ENCODE results near the gene SLC43A1.
"Not testable (repeated sequence)": the region's sequence is repeated elsewhere in the genome, so short reads cannot be mapped to it uniquely, and the experiment has no call there.

The SLC43A1 gene

DNA sequence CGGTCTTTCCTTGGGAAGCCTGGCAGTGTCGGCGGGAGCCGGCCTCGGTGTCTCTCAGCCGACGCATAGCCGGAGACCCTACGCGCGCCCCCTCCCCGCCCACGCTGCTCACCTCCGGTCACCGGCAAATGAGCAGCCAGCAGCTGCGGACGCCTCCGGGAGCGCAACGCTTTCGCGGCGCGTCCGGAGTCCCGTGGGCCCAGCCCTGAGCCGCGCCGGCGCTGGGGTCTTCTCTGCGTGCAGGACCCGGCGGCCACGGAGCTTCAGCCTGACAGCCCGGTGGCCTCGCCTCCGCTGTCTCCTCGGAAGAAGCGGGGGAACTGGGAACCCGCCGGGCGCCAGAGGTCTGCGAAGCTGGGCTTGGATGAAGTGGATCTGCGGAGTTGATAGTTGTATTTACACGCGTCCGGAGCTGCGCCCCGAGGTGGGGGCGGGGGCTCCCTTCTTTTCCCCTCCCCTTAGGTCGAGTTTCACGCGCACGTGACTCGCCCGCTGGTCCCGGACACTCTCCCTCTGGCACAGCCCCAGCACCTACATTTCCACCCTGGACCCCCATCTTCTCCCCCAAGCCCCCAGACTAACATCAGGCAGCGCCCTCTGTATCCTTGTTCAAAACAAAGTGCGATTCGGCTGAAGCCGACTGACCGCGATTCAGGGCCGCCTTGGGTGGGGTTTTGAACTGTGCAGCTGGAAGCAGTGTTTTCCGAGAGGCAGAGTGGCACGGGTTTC lies at the start of gene SLC43A1:
TSS of gene SLC43A1 (minus strand) at position 371 of the 729 bp plus-strand sequence. CDS start 1,591 bp downstream, outside the sequence.
- DNase-seq, result peak; percentile 25

DNA sequence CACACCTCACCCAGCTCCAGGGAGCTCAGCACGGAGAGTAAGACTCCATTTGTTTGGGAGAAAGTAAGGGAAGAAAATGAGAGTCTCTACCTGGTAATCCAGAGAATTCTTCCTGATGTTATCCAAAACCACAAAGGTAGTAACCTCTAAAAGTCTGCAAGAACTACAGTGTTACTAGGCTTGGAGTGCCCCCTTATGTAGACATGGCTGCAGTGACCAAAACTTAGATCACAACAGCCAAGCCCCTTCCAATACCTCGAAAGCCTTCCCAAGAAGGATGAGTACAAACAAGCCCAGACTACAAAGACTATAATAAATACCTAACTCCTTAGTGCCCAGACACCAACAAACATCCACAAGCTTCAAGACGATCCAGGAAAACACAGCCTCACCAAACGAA lies 47.1 kb upstream of the SLC43A1 start:
- DNase-seq, result no peak

DNA sequence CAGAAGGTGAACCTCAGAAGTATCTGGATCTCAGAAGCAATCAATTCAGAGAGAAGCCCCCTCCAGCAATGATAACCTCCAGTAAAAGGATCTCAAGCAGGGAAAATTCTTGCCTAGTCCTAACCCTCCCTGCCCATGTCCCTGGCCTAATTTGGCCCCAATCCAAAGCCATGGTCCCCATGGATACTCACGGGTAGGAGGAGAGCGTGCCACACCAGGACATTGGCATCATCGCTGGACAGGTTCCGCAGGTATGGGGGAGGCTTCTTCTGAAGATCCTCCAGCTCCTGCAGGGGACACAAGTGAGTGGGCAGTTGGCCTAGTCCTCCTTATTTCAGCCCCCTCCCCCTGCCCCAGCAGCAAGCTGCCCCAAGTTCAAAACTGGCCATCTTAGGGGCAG lies 44.6 kb upstream of the SLC43A1 start:
- DNase-seq, result no peak

DNA sequence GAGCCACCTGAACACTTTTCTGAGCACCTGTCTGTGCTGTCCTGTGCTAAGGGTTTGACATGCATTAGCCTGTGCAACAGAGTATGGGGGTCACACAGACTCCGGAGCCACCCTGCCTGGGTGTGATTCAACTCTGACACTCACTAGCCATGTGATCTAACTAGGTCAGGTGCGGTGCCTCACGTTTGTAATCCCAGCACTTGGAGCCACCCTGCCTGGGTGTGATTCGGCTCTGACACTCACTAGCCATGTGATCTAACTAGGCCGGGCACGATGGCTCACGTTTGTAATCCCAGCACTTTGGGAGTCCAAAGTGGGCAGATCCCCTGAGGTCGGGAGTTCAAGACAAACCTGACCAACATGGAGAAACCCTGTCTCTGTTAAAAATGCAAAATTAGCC lies 40.5 kb upstream of the SLC43A1 start:
- DNase-seq, result no peak

DNA sequence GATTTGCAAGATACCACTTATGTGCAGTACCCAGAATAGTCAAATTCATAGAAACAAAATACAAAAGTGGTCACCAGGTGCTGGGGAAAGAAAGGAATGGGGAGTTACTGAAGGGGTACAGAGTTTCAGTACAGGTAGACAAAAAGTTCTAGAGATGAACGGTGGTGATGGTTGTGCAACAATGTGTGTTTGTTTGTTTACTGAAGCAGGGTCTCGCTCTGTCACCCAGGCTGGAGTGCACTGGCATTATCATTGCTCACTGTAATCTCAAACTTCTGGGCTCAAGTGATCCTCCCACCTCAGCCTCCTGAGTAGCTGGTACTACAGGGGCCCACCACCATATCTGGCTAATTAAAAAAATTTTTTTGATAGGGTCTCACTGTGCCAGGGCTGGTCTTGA lies 39.9 kb upstream of the SLC43A1 start:
- DNase-seq, result no peak

DNA sequence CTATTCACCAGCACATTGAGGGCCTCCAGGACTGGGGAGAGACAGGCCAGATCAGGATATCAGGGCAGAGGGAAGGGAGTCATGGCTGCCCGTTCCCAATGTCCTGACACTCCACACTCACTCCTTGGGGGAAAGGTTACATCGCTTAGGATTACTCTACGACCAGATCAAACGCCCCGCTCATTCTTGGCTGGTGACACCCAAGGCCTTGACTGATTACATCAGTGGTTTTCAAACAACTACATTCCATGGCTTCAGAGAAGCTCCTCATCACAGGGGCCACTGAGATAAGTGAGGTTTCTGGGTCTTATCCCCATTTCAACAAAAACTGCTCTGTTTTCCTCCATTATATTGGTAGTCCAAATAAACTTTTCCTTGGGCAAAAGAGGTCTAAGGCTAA lies 37.0 kb upstream of the SLC43A1 start:
- no peak for DNase-seq

DNA sequence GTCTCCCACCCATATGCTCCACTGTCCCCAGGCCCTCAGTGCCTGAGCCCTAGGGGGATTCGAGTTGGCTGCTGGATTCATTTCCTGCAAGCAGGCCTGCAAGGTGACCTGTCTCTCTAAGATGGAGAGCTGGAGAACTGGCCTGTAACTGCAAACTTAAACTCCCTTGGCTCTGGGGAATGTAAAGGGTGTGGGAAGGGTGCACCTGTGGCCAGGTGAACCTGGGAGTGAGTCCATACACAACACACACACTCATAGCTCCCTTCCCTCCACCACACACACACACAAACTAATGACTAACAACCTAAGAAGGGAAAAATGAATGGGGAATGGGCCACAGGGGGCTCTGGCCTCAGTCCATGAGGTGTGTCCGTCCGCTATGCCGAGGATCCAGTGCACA lies 36.4 kb upstream of the SLC43A1 start:
- DNase-seq, result no peak

DNA sequence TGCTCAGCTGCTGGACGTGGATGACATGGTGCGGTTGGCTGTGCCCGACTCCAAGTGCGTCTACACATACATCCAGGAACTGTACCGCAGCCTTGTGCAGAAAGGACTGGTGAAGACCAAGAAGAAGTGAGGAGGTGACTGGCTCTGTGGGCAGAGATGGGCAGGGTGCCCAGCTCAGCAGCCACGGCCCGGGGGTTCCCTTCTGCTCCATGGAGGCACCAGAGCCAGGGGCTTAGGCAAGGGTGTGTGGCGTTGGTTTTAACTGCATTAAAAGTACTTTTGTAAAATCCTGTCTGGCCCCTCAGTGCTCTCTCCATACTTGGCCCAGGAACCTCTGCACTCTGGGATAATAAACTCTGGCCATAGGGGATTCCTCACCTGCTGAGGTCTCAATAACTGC lies 34.5 kb upstream of the SLC43A1 start:
- no peak for DNase-seq

DNA sequence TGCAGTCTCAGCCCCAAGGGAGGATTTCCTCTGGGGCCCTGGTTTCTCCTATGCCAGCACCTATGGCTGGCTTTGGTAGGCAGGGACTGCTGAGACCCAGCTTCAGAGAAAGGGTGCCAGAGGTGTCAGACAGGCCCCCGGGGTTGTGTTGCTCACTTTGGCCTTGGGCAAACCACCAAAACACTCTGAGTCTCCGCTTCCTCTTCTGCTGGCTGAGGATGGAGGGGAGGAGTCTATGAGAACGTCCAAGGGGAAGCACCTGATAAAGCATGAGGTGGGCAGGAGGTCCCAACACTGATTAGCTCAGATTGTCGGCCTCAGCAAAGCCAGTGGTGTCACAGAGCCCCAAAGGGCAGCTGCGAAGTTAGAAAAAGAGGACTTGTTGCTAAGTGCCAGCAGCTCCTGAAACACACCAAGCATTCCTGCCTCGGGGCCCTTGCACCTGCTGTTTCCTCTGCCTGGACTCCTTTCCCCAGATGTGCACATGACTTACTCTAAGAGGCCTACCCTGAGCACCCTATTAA lies 32.4 kb upstream of the SLC43A1 start:
- DNase-seq, result no peak

DNA sequence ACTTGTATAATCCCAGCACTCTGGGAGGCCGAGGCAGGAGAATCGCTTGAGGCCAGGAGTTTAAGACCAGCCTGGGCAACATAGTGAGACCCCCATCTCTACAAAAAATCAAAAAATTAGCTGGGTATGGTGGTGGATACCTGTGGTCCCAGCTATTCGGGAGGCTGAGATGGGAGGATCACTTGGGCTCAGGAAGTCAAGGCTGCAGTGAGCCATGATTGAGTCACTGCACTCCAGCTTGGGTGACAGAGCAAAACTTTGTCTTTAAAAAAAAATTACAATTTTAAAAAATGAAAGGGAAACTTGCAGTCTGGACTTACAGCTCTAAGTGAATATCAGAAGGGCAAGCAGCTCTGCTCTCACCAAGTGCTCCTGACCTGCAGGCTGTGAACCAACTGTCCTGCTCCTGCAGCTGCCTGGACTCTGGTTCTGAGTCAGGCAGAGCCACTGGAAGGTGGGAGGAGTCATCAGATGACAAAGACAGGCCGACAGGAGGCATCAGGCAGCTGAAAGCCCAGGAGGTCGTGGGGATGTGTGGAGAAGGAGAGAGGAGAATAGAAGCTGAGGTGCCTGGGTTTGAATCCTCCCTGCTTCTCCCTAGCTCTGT lies 31.5 kb upstream of the SLC43A1 start:
- DNase-seq, result no peak

DNA sequence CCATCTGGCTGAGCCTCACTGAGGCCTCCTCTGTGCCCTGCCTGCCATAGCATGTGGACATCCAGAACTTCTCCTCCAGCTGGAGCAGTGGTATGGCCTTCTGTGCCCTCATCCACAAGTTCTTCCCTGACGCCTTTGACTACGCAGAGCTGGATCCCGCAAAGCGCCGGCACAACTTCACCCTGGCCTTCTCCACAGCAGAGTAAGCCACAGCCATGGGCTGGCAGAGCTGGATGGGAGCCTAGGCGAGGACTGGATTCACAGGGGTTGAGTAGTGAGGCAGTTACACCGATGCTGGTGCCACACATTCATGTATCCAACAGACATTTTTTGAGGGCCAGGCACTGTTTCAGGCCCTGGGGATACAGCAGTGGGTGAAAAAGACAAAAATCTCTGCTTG lies 30.9 kb upstream of the SLC43A1 start:
- DNase-seq, result no peak

DNA sequence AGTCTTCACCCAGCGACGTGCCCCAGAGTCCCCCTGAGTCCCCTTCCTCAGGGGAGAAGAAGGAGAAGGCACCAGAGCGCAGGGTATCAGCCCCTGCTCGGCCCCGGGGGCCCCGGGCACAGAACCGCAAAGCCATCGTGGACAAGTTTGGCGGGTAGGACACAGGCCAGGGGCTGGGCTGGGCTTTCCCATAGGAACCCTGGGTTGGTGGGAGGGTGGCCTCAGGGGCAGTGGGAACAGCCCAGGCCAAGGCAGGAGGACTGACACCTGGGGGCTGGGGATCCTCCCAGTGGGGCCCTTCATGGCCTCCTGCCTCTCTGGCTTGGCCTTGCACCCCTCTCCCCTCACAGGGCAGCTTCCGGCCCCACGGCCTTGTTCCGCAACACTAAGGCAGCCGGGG lies 30.4 kb upstream of the SLC43A1 start:
- no peak for DNase-seq

DNA sequence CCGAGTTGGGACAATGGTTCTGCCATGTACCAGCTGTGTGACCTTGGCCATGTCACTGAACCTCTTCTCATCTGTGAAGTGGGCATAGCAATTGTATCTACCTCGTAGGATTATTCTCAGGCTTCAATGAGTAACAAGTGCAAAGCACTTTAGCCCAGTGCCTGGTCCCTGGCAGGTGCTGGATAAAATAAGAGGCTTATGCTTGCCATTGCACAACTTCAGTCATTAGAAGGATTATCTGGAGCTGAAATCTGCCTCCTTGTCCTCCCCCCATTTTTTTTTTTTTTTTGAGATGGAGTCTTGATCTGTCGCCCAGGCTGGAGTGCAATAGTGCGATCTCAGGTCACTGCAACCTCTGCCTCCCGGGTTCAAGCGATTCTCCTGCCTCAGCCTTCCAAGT lies 29.1 kb upstream of the SLC43A1 start:
- DNase-seq, result no peak

DNA sequence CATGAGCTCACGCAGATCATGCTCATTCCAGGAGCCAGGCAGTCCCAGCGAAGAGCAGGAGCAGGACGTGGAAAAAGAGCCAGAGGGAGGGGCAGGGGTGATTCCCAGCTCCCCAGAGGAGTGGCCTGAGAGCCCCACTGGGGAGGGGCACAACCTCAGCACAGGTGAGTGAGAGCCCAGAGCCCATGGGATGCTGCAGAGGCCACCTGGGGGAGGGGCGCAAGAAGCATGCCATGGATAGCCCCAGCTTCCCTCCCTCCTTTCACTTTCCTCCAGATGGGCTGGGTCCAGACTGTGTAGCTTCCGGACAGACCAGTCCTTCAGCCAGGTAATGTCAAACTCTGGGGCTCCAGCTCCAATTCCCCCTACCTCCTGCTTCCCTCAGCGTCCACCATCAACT lies 28.1 kb upstream of the SLC43A1 start:
- no peak for DNase-seq

DNA sequence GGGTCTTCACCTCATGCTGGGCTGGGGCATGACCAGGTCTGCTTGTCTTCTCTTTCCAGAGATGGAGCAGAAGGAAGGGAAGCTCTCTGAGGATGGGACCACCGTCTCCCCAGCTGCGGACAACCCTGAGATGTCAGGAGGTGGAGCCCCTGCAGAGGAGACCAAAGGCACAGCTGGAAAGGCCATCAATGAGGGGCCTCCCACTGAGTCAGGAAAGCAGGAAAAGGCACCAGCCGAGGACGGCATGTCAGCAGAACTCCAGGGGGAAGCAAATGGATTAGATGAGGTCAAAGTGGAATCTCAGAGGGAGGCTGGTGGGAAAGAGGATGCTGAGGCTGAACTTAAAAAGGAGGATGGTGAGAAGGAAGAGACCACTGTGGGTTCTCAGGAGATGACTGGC lies 27.1 kb upstream of the SLC43A1 start:
- no peak for DNase-seq

DNA sequence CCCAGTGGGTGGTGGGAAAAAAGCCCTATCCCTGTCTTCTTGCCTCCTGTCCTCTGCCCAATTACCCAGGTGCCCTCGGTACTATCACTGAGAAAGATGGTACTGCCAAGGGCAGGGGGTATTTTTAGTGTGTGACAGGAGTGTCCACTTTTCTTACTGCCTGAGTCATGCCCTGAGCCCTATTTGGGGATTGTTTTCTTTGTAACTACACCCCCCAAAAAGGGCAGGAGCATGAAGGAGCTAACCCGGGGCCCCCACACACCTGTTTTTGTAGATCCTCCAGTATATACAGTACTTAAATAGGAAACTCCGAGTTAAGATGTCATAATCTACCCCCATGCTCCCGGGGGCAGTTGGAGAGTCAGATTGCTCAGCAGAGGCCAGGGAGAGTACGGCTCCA lies 25.7 kb upstream of the SLC43A1 start:
- DNase-seq, result no peak

DNA sequence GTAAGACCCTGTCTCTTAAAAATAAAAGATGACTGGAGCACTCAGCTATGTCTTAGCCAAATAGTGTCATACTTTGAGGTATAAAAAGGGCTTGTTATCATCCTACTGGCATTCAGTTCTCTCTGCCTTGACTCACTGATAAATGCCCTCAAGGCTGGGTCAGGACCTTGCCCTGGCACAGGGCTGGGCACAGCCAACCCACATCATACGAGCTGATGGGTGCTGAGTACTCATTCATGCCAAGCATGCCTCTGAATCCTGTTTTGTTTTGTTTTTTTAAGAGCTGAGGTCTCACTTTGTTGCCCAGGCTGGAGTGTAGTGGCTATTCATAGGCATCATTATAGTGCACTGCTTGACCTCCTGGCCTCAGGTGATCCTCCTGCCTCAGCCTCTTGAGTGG lies 23.8 kb upstream of the SLC43A1 start:
- no peak for DNase-seq

DNA sequence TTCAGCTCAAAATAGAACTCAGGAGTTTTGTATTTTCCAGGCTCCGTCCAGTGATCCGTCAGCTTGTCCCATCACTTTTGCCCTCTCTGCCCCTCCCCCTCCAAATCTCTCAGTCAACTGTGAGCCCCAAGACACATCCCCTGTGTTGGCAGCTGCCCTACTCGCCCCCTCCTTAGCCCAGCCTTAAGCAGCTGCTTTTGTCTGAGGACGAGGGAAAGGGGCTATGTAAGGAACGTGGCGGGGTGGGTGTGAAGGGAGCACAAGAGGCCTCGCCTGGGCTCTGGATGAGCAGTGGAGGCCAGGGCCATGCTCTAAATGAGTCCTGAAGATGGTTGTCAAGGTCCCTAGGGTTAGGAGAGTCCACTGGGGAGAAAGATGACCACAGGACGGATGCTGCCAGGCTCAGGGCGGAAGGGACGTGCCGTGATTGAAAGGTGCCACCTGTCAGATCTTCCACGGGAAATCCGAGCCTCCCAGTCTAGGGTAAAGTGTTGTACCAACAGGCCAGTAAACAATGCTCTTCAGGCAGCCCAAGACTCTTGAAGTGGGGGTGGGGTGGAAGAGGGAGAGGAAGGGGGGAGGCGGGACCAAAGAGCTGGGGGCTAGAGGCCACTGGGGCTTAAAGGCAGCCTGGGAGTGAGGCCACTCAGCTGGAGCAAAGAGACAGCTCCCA lies 21.6 kb upstream of the SLC43A1 start, which contains the start of gene SMTNL1:
TSS of gene SMTNL1 (plus strand) at position 649 of the 673 bp plus-strand sequence. CDS start 5,048 bp downstream, outside the sequence.
- no peak for DNase-seq

DNA sequence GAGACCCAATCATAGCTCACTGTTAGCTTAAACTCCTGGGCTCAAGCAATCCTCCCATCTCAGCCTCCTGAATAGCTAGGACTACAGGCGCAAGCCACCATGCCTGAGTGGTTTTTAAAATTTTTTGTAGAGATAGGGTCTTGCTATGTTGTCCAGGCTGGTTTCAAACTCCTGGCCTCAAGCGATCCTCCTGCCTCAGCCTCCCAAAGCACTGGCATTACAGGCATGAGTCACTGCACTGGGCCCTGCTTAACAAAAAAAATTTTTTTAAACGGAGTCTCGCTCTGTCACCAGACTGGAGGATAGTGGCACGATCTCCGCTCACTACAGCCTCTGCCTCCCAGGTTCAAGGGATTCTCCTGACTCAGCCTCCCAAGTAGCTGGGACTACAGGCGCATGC lies 18.9 kb upstream of the SLC43A1 start:
- DNase-seq, result not testable (repeated sequence)

DNA sequence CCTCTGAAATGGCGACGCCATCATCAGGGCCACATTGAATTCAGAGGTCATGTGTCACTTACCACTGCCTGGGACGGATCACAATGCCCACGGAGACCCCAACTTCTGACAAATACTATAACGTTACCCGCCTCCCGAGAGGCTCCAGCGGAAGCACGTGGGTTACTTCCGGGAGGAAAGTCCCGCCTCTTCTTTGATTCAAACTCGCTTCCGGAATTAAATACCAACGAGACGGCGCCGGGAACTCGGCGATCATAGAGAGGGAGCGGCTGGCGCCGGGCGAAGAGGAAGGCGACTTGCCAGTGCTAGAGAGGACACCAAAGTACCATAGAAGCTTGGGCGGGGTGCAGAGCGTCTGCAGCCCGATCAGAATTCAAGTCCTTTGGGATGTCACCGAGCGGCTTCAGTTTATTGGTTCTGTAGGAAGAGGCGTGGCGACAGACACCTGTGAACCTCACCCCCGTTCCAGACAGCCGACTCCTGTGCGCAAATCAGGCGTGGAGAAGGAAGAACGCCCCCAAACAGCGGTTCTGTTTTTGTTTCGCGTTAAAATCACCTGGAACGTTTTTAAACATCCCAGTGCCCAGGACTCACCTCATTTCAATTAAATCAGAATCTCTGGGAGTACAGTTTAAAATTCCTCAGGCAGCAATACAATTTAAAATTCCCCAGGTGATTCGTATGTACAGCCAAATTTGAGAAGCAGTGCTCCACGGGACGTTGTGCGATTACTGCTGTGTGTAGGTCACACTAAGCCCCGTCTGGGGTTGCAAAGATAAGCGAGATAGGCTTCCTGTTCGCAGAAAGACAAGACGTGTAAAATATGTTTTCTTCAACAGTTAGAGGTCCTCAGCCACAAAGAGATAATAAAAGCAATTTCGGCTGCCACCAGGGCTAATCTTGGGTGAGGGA lies 15.3 kb upstream of the SLC43A1 start, which contains the start of gene TIMM10:
TSS of gene TIMM10 (minus strand) at position 159 of the 912 bp plus-strand sequence. CDS start 565 bp downstream, outside the sequence.
- peak; percentile 98 for DNase-seq

DNA sequence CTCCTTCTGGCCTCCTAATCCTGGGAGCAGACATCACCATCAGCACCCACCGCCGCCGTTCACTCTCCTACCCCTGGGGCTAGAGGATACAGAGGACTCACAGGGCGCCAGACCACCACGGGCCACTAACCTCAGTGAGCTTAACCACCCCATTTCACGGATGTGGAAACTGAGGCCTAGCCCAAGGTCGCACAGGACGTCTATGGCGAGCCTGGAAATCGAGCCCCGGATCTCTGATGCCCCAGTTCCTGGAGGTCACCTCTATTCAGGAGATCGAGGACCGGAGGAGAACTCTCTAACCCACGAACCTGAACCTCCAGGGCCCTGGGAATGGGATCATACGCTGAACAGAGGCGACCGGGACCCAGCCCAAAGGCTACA lies 14.7 kb upstream of the SLC43A1 start:
- no peak for DNase-seq

DNA sequence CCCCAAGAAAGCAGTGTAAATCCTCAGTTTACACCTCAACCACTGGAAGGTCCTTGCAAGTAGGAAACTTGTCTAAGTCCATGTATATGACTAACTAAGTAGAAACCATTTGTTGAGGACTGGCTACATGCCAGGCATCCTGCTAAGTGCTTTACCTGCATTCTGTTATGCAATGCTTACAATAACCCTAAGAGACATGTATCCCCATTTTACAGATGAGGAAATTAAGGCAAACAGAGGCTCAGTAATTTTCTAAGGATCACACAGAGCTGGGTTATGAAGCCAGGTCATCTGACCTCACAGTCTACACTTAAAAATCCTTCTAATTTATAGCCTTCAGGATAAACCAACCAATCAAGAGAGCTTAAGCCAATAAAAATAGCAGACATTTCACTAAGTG lies 13.5 kb upstream of the SLC43A1 start:
- no peak for DNase-seq
